Fibroblast of pulmonary artery (primary cell): Measurements from ENCODE around the gene AIFM3.
"Not testable (repeated sequence)": the region's sequence is repeated elsewhere in the genome, so short reads cannot be mapped to it uniquely, and the experiment has no call there.

Experiments used
- DNase-seq: peaks from one replicate; pipeline ENCODE4 v3.0.0-alpha.2; 2010; ENCODE audit warnings: low read depth
- H3K4me3 ChIP-seq: replicated peaks from 2 replicates; pipeline ENCODE4 v1.5.1; 2011; ENCODE audit warnings: low read depth, mild to moderate bottlenecking, control low read depth, low read length, moderate library complexity
- TF ChIP-seq, protein P1 (sequence below): IDR thresholded peaks from 2 replicates; pipeline ENCODE4 v1.5.1; 2011; ENCODE audit warnings: mild to moderate bottlenecking, control low read depth, low read length, inconsistent platforms; ENCODE audit errors: missing control alignments

AIFM3 gene

DNA sequence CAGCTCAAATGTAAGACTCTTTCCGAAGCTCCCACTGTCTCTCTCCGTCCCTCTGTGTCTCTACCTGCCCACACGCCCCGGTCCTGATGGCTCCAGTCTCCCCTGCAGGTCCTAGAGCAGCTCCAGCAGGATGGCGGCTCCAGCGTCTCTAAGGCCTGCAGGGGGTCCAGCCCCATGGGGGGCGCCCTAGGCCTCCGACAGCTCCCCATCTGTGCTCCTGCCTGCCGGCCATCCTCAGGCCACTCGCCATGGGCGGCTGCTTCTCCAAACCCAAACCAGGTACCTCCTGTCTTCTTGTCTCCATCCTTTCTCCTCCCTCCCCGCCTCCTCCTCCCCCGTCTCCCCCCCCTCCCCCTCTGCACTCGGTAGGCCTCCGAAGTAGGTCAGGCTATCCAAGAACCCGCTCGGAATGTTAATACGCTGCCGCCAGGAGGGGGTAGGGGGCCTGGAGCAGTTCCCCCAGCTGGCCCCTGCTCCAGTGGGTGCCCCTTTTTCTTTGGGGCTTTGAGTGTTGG is 699 bp downstream of the AIFM3 start:
- no peak for DNase-seq
- no peak overlapping the region for H3K4me3 ChIP-seq
- TF ChIP-seq, protein P1, sequence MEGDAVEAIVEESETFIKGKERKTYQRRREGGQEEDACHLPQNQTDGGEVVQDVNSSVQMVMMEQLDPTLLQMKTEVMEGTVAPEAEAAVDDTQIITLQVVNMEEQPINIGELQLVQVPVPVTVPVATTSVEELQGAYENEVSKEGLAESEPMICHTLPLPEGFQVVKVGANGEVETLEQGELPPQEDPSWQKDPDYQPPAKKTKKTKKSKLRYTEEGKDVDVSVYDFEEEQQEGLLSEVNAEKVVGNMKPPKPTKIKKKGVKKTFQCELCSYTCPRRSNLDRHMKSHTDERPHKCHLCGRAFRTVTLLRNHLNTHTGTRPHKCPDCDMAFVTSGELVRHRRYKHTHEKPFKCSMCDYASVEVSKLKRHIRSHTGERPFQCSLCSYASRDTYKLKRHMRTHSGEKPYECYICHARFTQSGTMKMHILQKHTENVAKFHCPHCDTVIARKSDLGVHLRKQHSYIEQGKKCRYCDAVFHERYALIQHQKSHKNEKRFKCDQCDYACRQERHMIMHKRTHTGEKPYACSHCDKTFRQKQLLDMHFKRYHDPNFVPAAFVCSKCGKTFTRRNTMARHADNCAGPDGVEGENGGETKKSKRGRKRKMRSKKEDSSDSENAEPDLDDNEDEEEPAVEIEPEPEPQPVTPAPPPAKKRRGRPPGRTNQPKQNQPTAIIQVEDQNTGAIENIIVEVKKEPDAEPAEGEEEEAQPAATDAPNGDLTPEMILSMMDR, result no peak

DNA sequence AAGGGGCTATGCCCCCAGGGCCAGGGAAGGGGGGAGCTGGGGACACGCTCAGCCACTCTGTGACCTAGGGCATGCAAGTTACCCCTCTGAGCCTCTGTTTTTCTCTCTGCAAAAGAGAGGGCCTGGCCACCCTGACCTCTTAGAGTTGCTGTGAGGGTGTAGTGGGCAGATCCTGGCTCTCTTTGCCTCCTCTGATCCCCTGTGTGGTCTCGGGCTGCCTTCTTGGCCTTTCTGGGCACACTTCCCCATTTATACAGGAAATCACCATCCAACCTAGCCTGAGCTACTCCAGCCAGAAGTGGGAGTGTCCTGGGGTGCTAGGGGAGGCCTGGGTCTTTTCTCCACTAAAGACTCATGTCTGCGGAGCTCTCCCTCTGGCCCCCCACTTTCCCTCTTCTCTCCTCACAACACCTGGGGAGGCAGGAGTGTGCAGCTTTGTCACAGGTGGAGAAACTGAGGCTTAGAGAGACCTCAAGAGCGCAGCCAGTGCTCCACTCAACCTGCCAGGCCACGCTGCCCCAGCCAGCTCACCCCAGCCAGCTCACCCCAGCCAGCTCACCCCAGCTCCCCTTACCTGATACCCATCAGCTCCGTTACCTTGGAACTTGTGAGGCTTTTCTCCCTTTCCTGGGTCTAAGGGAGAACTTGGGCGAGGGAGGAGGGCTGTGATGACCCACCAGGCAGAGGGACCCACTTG is 1.4 kb downstream of the AIFM3 start:
- DNase-seq, result no peak
- TF ChIP-seq, protein P1, result no peak

DNA sequence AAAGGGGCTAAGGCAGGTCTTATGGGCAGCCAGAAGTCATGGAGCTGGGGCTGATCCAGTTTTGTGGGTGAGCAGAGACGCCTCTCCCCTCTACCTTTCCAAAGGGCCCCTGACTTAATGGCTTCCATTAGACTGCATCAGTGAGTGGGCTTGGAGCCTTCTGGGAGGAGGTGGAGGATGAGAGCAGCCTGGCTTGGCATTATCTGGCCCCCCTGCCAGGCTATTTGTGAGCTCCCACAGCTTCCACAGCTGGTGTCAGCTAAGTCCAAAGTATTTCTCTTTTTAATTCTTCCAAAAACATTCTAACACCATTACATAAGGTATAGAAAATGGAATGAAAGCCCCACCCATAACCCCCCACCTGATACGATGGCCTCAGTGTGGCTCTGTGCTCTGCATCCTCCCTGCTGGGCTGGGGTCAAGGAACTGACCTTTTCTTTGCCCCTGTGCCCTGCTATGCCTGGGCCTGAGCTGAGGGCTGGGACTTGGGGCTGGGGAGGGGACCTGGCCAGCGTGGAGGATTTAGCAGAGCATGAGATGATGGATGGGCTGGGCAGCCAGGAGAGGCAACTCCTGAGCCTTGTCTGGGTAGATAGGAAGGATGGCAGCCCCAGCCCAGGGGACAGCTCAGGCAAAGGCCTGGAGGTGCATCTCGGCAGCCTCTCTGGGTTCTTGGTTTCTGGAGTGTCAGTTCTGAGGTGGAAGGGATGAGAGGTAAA is 4.0 kb downstream of the AIFM3 start:
- no peak overlapping the region for H3K4me3 ChIP-seq
- no peak for DNase-seq
- TF ChIP-seq, protein P1, result no peak

More for the DNA sequence above, 1.4 kb downstream of the AIFM3 start:
- H3K4me3 ChIP-seq, result no peak overlapping the region

DNA sequence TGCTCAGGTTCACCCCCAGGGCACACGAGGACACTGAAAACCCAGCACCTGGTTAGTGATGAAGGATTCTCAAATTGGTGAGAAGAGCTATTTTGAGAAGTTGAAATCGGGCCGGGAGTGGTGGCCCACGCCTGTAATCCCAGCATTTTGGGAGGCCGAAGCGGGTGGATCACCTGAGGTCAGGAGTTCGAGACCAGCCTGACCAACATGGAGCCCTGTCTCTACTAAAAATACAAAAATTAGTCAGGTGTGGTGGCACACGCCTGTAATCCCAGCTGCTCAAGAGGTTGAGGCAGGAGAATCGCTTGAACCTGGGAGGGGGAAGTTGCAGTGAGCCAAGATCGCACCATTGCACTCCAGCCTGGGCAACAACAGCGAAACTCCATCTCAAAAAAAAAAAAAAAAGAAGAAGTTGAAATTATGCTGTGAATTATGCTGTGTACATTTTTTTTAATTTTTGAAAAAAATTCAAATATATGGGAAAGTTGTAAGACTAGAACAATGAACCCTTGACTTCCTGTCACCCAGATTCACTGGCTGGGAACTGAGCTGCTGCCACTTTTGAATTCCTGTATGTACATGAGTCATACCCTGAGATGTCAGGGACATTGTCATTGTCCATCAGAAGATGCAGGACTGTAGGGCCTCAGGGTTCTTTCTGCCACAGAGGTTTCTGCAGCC is 5.1 kb downstream of the AIFM3 start:
- H3K4me3 ChIP-seq, DNase-seq: not testable (repeated sequence)

DNA sequence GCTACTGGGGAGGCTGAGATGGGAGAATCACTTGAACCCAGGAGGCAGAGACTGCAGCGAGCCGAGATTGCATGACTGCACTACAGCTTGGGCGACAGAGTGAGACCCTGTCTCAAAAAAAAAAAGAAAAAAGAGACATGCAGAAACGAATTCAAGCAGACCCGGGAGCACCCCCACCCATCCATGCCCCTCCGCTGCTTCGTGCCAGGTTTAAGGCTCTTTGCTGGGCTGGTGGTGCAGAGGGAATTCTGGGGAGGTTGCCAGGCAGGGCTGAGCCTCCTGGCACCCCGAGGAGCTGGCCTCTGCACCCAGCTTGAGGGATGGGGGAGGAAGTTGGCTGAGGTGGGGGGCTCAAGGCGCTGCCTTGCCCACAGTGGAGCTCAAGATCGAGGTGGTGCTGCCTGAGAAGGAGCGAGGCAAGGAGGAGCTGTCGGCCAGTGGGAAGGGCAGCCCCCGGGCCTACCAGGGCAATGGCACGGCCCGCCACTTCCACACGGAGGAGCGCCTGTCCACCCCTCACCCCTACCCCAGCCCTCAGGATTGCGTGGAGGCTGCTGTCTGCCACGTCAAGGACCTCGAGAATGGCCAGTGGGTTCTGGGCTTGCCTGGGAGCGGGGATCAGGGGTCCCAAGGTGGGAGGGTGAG is 6.0 kb downstream of the AIFM3 start:
- no peak for DNase-seq
- TF ChIP-seq, protein P1, result no peak
- no peak overlapping the region for H3K4me3 ChIP-seq

DNA sequence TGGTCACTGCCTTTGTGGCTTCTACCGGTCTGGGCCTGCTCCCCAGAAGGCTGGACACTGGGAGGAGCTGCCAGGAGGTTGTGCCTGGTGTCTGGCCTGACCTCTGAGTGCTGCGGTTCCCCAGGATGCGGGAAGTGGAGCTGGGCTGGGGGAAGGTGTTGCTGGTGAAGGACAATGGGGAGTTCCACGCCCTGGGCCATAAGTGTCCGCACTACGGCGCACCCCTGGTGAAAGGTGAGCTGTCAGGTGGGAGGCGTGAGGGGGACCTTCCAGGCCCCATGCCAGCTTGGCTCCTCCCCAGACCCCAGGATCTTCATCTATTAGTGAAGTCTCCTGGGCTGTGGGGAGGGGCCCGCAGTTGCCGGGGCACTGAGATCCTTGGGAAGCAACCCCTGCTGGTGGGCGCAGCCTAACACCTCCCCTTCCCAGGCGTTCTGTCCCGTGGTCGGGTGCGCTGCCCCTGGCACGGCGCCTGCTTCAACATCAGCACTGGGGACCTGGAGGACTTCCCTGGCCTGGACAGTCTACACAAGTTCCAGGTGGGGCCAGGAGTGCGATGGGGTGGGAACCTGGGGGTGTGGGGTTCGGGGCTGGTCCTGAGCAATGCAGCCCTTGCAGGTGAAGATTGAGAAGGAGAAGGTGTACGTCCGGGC is 6.7 kb downstream of the AIFM3 start:
- TF ChIP-seq, protein P1, result no peak
- no peak overlapping the region for H3K4me3 ChIP-seq
- no peak for DNase-seq
